GM18511 (cell line): ENCODE data around the gene MED13L.

Source experiments
- ATAC-seq: cut with Tn5 transposase; IDR thresholded peaks from one replicate; pipeline ENCODE4 v1.9.1; 2021; ENCODE audit warnings: mild to moderate bottlenecking, moderate library complexity; ENCODE audit not compliant: unreplicated experiment

The MED13L gene

DNA sequence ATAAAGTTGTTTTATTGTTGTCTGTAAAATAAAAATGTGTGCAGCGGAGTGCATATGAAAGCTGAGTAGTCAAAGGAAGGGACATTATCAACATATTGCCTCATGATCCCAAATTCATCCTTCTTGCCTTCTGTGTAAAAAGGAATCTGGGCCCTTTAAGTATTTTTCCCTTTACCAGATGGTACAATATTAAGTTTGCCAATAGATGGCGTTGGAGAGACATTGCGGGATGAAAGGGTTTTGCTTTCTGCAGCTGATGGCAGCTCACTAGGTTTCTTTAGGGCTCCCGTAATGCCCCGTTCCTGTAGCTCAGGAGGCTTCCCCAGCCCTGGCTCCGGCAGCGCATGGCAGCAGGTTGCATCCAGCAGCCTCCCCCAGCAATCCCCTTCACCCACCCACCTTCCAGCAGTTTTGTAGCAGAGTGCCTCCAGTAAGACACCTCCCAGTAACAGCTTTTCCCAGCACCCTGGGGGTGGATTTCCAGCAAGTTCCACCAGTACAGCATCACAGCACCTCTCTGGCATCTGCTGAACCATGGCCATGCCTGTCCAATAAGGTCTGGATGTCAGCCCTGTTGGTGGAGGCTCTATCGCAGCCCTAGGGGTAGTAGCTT lies 354.4 kb downstream of the MED13L start:
- no peak for ATAC-seq

DNA sequence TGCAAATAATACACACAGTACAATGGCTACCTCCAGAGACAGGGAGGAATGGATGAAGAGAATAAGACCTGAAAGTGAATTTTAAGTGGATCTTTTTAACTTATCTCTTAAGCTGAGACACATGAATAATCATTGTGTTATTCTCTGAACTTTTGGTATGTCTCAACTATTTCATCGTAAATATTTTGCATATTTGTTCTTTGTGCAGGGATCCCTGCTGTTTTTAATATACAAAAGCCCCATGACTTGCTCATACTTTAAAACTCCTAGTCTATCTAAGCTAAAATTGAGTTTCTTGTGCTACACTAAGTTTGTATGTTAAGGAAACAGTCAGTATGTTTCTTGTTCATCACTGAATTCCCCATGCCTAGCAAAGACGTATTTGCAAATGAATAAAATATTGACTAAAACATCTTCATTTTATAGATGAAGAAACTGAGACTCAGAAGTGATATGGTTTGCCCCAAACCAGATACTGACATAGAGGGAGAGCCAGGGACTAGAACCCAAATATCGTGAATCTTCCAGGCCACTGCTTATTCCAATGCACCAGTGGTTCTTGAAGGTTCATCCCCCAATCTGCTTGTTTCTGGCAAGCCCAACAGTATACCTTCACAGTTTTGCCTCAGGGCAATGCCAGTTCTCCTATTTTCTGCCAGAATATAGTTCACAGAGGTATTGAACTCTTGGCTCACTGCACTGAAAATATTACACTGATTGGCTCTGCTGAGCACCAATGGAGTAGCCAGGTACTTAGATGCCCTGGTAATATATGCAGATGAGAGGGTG lies 356.9 kb downstream of the MED13L start:
- ATAC-seq = no peak

DNA sequence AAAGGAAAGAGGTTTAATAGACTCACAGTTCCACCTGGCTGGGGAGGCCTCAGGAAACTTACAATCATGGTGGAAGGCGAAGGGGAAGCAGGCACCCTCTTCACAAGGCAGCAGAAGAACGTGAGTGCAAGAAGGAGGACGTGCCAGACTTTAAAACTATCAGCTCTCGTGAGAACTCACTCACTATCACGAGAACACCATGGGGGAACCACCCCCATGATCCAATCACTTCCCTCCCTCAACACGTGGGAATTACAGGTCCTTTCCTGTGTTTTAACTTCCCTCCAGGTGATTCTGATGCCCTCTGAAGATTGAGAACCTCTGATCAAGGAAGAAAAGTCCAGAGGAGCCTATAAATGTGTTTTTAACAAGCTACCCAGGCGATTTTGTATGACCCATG lies 358.7 kb downstream of the MED13L start:
- no peak for ATAC-seq

DNA sequence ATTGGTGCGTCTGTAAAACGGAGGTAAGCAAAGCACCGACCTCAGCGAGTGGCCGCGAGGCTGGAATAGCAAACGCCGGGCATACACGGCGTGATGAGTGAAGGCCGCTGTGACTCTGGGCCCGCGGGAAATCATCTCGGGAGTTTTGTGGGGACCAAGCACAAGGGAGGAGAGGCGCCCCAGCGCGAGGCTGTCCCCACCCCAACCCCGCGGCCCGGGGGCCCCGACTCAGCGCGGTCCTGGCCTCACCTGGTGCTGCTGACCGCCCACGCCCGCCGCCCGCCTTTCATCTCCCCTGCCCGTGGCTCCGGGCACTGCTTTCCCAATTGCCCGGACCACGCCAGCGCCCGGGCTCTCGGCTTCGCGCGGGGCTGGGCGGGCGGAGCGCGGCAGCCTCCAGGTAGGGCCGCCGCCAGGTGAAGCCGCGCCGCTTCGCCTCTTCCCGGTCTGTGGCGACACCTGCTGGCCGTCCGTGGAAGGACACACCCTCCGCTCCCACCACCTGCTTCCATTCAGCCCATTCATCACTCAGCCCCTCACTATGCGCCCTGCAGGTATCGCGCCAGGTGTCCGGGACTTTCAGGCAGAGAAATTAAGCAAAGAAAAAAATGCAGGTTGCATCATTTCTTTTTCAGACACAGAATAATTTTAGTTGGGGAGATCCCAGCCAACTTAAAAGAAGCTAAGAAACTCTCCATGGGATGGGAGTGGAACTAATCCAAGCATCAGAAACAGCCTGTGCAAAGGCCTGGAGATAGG lies 360.4 kb downstream of the MED13L start:
- ATAC-seq = peak; percentile 62

DNA sequence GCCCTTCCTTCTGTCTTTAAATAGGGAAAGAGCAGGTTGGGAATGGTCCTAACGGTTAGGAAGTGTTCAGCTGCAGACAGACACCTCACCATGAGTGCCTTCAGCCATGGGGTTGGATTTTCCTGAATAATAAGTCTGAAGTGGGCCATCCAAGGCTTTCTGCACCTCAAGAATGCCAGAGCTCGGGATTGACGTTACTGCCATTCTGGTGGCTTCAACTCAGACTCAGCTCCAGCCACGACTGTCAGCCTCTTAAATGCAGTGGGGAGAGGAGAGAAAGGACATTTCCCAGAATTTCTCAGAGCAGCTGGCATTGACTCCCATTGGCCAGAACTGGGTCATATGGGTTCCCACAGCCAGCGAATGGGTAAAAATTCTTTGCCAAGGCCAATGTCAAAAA lies 363.4 kb downstream of the MED13L start:
- no peak for ATAC-seq

DNA sequence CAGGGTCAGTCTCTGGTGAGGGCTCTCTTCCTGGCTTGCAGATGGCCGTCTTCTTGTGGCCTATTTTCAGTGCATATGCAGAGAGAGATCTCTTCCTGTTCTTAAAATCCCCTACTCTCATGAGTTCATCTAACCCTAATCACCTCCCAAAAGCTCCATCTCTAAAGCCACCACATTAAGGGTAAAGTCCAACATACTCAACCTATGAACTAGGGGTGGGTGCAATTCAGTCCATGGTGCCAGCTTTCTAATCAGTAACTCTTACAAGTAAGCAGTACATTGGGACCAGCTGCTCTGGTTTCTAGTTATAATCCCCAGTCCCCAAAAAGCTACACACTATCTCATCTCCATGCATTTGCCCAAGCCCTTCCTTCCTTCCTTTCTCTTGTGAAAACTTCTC lies 365.1 kb downstream of the MED13L start:
- ATAC-seq = no peak

DNA sequence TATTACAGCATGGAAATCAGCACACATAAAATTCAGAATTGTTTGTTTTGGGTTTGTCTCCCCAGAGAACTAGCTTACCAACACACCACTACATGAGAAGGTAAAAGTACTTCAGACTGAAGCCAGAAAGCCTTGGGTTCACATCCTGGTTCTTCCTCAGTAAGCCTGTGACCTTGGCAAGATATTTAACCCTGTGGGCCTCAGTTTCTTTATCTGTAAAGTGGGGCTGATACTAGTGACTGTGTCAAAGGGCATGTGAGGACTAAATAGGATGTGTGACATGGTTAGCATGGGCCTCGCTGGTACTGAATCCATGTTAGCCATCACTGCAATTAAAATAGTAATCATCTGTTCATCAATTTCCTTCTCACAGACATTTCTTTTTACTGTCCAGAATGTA lies 366.1 kb downstream of the MED13L start:
- no peak for ATAC-seq

DNA sequence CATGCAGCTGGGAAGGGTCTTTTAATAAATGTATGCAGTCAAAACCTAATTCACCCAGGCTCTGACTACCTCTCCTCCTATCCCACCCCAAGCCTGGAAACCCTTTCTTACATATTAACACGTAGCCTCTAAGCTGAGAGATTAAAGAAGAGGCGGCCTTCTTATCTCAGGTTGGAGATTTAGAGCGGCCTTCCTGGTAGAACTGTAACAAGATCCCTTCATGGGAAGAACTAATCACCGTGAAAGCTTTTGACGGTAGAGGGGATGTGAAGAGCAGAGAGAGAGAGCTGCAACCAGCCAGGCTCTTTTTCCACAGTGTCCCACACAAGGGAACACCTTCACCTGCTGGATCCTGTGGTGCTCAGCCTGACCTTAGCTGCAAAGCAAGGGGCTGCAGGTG lies 367.4 kb downstream of the MED13L start:
- ATAC-seq = no peak
